Measurements from ENCODE around the gene TIGD3. TPM values are rescaled to one million over a fixed set of nuclear protein-coding genes. Genes with fewer than 3 reads are reported as not detected.
A peak's percentile ranks its signal among the peaks of the same experiment; 100 is the strongest.

The TIGD3 gene
- total RNA-seq, 1 experiment from 2014 or later: 0.14 TPM

DNA sequence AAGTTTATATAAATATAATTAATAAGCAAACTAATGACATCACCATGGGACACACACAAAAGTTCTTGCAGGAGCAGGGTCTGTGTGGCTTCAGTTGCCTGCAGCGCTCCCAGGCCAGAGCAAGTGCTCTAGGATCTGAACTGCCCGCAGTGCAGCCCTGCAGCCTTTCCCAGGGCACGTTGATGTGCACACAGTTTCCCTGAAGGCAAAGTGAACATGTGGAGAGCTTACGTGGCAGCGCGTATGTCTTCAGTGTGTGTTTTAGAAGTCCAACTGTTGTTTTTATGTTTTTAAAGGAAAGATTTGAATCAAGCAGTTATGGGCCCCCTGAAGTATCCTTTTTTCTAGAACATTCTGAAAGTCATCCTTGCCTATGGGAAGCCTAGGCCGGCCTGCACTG is 1.2 kb upstream of the TIGD3 start:
- TF ChIP-seq, protein P1, sequence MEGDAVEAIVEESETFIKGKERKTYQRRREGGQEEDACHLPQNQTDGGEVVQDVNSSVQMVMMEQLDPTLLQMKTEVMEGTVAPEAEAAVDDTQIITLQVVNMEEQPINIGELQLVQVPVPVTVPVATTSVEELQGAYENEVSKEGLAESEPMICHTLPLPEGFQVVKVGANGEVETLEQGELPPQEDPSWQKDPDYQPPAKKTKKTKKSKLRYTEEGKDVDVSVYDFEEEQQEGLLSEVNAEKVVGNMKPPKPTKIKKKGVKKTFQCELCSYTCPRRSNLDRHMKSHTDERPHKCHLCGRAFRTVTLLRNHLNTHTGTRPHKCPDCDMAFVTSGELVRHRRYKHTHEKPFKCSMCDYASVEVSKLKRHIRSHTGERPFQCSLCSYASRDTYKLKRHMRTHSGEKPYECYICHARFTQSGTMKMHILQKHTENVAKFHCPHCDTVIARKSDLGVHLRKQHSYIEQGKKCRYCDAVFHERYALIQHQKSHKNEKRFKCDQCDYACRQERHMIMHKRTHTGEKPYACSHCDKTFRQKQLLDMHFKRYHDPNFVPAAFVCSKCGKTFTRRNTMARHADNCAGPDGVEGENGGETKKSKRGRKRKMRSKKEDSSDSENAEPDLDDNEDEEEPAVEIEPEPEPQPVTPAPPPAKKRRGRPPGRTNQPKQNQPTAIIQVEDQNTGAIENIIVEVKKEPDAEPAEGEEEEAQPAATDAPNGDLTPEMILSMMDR (IDR thresholded peaks at IDR 0.05; ENCODE audit: unreplicated experiment): no peak
- DNase-seq (ENCODE audit: unreplicated experiment): no peak
- ChIA-PET POLR2A (interaction anchor here (0.6 to 2.8 kb wide), 9 partner anchors 11 to 304 kb away, joined by 3 to 14 read pairs (median 3); partner anchors contain the start of genes DPF2, POLA2 and SLC25A45), CTCF (interaction anchor here (0.7 to 1.9 kb wide), 6 partner anchors 8 to 38 kb away, joined by 4 to 8 read pairs (median 4); no protein-coding TSS in a partner anchor)
- H3K27me3 Mint-ChIP-seq (ENCODE audit: insufficient read depth, unreplicated experiment): no peaks in the 10 kb centered on the region
- H3K9me3 Mint-ChIP-seq (ENCODE audit: unreplicated experiment): no peaks in the 10 kb centered on the region
- H3K36me3 Mint-ChIP-seq (ENCODE audit: insufficient read depth, unreplicated experiment): peaks cover 48% of the 10 kb centered on the region
- intact Hi-C loops (cut with micrococcal nuclease): loop anchor here (2.0 kb wide), 1 partner anchor 39 kb away; the partner anchor contains the start of gene CDC42EP2
- BruUV-seq (replicated peaks): no TSS peak
- H3K4me1 Mint-ChIP-seq (ENCODE audit: insufficient read depth, unreplicated experiment): peaks cover 18% of the 10 kb centered on the region
- H3K4me3 Mint-ChIP-seq (ENCODE audit: unreplicated experiment): peak overlapping the region; percentile 72
- no peak overlapping the region for H3K27ac Mint-ChIP-seq (ENCODE audit: low read depth, unreplicated experiment)

DNA sequence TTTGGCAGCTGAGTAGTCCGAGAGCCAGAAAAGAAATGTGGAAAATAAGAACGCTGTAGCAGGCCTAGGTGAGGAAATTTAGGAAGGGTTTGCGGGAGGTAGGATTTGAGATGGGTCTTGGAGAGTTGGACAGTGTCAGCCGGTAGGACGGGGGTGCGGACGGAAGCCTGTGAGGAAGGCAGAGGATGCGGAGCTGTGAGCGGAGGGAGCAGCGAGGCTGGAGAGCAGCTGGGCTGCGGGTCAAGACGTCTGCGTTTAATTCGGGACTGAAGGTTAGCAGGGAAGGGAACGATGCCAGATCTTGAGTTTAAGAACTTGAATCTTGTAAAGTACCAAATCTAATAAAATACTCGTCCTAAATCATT is 669 bp upstream of the TIGD3 start:
- Mint-ChIP-seq H3K4me3 (ENCODE audit: unreplicated experiment) (peak overlapping the region; percentile 72), H3K27me3 (ENCODE audit: insufficient read depth, unreplicated experiment) (no peaks in the 10 kb centered on the region), H3K9me3 (ENCODE audit: unreplicated experiment) (no peaks in the 10 kb centered on the region), H3K36me3 (ENCODE audit: insufficient read depth, unreplicated experiment) (peaks cover 42% of the 10 kb centered on the region), H3K4me1 (ENCODE audit: insufficient read depth, unreplicated experiment) (peaks cover 18% of the 10 kb centered on the region), H3K27ac (ENCODE audit: low read depth, unreplicated experiment) (no peak overlapping the region)
- POLR2A ChIA-PET: interaction anchor here (0.6 to 2.8 kb wide), 9 partner anchors 16 to 305 kb away, joined by 3 to 14 read pairs (median 3); partner anchors contain the start of genes DPF2, POLA2 and SLC25A45
- CTCF ChIA-PET: interaction anchor here (1.7 to 1.8 kb wide), 2 partner anchors 19 to 38 kb away, joined by 5 to 8 read pairs; no protein-coding TSS in a partner anchor
- no TSS peak for BruUV-seq (replicated peaks)
- intact Hi-C loops (cut with micrococcal nuclease): loop anchor here (2.0 kb wide), 1 partner anchor 39 kb away; the partner anchor contains the start of gene CDC42EP2
- DNase-seq (ENCODE audit: unreplicated experiment): no peak
- TF ChIP-seq, protein P1 (IDR thresholded peaks at IDR 0.05; ENCODE audit: unreplicated experiment): no peak

DNA sequence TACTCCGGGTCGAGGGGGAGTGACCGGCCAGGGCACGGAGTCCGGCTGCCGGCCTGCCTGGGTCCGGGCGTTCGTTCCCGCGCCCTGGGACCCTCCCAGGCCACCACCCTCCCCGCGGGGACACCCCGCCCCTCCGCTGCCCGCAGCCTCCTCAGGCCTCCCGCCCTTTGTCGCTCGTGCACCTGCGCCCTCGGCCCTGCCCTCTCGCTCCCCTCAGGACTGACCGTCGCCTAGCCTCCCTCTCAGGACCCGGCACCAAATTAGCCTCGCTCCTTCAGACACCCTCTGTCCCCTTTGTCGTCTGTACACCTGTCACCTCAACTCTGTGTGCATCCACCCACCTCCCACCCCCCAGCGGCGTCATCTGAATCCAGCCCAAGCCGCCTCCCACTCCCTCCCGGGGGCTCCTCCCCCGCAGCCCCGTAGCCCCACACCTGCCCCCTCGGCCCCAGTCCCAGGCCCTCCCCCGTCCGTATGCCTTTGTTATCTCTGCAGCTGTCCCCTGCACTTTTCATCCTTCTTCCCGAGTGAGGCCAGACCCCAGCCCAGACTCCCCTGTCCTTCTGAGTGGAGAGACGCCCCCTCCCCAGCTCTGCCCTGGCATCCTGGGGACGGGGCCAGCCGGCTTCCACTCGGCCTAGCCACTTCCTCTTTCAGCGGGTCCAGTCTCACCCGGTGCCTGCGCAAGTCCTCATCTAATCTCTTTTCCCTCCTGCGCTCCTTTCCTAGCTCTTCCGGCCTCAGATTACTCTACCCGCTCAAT is 643 bp downstream of the TIGD3 start:
- TF ChIP-seq, protein P1 (IDR thresholded peaks at IDR 0.05; ENCODE audit: unreplicated experiment): no peak
- no peak for DNase-seq (ENCODE audit: unreplicated experiment)
- peaks cover 18% of the 10 kb centered on the region for H3K4me1 Mint-ChIP-seq (ENCODE audit: insufficient read depth, unreplicated experiment)
- H3K36me3 Mint-ChIP-seq (ENCODE audit: insufficient read depth, unreplicated experiment): peaks cover 33% of the 10 kb centered on the region
- no peak overlapping the region for H3K27ac Mint-ChIP-seq (ENCODE audit: low read depth, unreplicated experiment)
- POLR2A ChIA-PET: interaction anchor here (0.7 kb wide), 1 partner anchor 16 kb away, joined by 4 read pairs; no protein-coding TSS in a partner anchor
- H3K27me3 Mint-ChIP-seq (ENCODE audit: insufficient read depth, unreplicated experiment): no peaks in the 10 kb centered on the region
- H3K9me3 Mint-ChIP-seq (ENCODE audit: unreplicated experiment): no peaks in the 10 kb centered on the region
- CTCF ChIA-PET: interaction anchor here (0.5 to 1.2 kb wide), 2 partner anchors 25 to 211 kb away, joined by 3 read pairs; no protein-coding TSS in a partner anchor
- no TSS peak for BruUV-seq (replicated peaks)
- intact Hi-C loops (cut with micrococcal nuclease): no loop called here
- peak overlapping the region; percentile 72 for H3K4me3 Mint-ChIP-seq (ENCODE audit: unreplicated experiment)

DNA sequence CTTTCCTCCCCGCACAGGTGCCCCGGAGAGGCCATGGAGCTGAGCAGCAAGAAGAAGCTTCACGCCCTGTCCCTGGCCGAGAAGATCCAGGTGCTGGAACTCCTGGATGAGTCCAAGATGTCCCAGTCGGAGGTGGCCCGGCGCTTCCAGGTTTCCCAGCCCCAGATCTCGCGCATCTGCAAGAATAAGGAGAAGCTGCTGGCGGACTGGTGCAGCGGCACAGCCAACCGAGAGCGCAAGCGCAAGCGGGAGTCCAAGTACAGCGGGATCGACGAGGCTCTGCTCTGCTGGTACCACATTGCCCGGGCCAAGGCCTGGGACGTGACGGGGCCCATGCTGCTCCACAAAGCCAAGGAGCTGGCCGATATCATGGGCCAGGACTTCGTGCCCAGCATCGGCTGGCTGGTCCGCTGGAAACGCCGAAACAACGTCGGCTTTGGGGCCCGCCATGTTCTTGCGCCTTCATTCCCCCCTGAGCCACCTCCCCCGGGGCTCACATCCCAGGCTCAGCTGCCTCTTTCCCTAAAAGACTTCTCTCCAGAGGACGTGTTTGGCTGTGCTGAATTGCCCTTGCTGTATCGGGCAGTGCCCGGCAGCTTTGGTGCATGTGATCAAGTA is 1.3 kb downstream of the TIGD3 start:
- CTCF ChIA-PET: interaction anchor here (0.5 to 1.2 kb wide), 3 partner anchors 25 to 210 kb away, joined by 3 read pairs; no protein-coding TSS in a partner anchor
- Mint-ChIP-seq H3K9me3 (ENCODE audit: unreplicated experiment) (no peaks in the 10 kb centered on the region), H3K27me3 (ENCODE audit: insufficient read depth, unreplicated experiment) (no peaks in the 10 kb centered on the region), H3K27ac (ENCODE audit: low read depth, unreplicated experiment) (no peak overlapping the region), H3K4me3 (ENCODE audit: unreplicated experiment) (peak overlapping the region; percentile 72), H3K4me1 (ENCODE audit: insufficient read depth, unreplicated experiment) (peaks cover 18% of the 10 kb centered on the region), H3K36me3 (ENCODE audit: insufficient read depth, unreplicated experiment) (peaks cover 26% of the 10 kb centered on the region)
- no peak for DNase-seq (ENCODE audit: unreplicated experiment)
- intact Hi-C loops (cut with micrococcal nuclease): no loop called here
- TF ChIP-seq, protein P1 (IDR thresholded peaks at IDR 0.05; ENCODE audit: unreplicated experiment): no peak
- no TSS peak for BruUV-seq (replicated peaks)
- POLR2A ChIA-PET: interaction anchor here (0.5 to 1.8 kb wide), 4 partner anchors 15 to 150 kb away, joined by 3 to 4 read pairs (median 4); no protein-coding TSS in a partner anchor
